Activated CD4-positive, alpha-beta T cell treated with anti-CD3 and anti-CD28 coated beads, Interleukin-2, amount 50 U/mL, for 16 hours (primary cell): ENCODE results near the gene USP27X.

Experiments used
- DNase-seq: peaks from one replicate; pipeline ENCODE4 v3.0.0-alpha.2; 2020

USP27X gene

GRCh38 chrX:49878834-49879655, at the start of gene USP27X:
USP27X (plus strand) TSS chrX:49879484; CDS start chrX:49880308, 824 bp downstream.
- peak; percentile 78 for DNase-seq

GRCh38 chrX:49838374-49838773, 40.9 kb upstream of the USP27X start:
- peak; percentile 11 for DNase-seq

- DNase-seq = peak; percentile 28
Observed at GRCh38 chrX:49840679-49841078, 38.6 kb upstream of the USP27X start.

- DNase-seq = no peak
Observed at GRCh38 chrX:49842621-49843020, 36.7 kb upstream of the USP27X start.

- no peak for DNase-seq
Observed at GRCh38 chrX:49844611-49845010, 34.7 kb upstream of the USP27X start.

GRCh38 chrX:49845701-49846403, 33.4 kb upstream of the USP27X start:
- no peak for DNase-seq

- no peak for DNase-seq
Observed at GRCh38 chrX:49846522-49846921, 32.8 kb upstream of the USP27X start.

GRCh38 chrX:49848275-49848674, 31.0 kb upstream of the USP27X start:
- no peak for DNase-seq

GRCh38 chrX:49850028-49850427, 29.3 kb upstream of the USP27X start:
- no peak for DNase-seq

GRCh38 chrX:49853661-49854060, 25.6 kb upstream of the USP27X start:
- no peak for DNase-seq

GRCh38 chrX:49856819-49857218, 22.5 kb upstream of the USP27X start:
- no peak for DNase-seq

GRCh38 chrX:49858341-49858740, 20.9 kb upstream of the USP27X start:
- DNase-seq = no peak

- DNase-seq = no peak
Observed at GRCh38 chrX:49859491-49859890, 19.8 kb upstream of the USP27X start.

GRCh38 chrX:49860867-49861535, 18.3 kb upstream of the USP27X start:
- no peak for DNase-seq

GRCh38 chrX:49862093-49862492, 17.2 kb upstream of the USP27X start:
- no peak for DNase-seq

- DNase-seq = no peak
Observed at GRCh38 chrX:49868739-49869138, 10.5 kb upstream of the USP27X start.

GRCh38 chrX:49876750-49877149, 2.5 kb upstream of the USP27X start:
- peak; percentile 38 for DNase-seq

- DNase-seq = no peak
Observed at GRCh38 chrX:49877397-49878101, 1.7 kb upstream of the USP27X start.

GRCh38 chrX:49878128-49878833, 1.0 kb upstream of the USP27X start:
- no peak for DNase-seq

- no peak for DNase-seq
Observed at GRCh38 chrX:49879656-49880277, 483 bp downstream of the USP27X start.

GRCh38 chrX:49880668-49881067, 1.4 kb downstream of the USP27X start:
- DNase-seq = no peak

- DNase-seq = peak; percentile 64
Observed at GRCh38 chrX:49884290-49884862, 5.1 kb downstream of the USP27X start.
